AML-193 (cell line): Measurements from ENCODE around the gene CPEB4.

Experiments
- DNase-seq, 2 experiments: peaks; one replicate each; lab custom pipeline; 2025; lab: John Stamatoyannopoulos, UW

CPEB4 gene

GRCh38 chr5:173858670-173859407 lies 29.3 kb upstream of the CPEB4 start:
- DNase-seq: no peak

GRCh38 chr5:173859408-173860159 lies 28.6 kb upstream of the CPEB4 start:
- DNase-seq: no peak

GRCh38 chr5:173862047-173862477 lies 26.1 kb upstream of the CPEB4 start:
- DNase-seq: no peak

- no peak for DNase-seq
These were observed 24.8 kb upstream of the CPEB4 start for GRCh38 chr5:173863359-173863758.

GRCh38 chr5:173864126-173865050 lies 23.8 kb upstream of the CPEB4 start:
- DNase-seq: peak in 1 of 2 experiments; percentile 7

- no peak for DNase-seq
These were observed 21.8 kb upstream of the CPEB4 start for GRCh38 chr5:173866243-173866857.

GRCh38 chr5:173866858-173867679 lies 21.1 kb upstream of the CPEB4 start:
- DNase-seq: no peak

GRCh38 chr5:173868096-173868880 lies 19.9 kb upstream of the CPEB4 start:
- no peak for DNase-seq

GRCh38 chr5:173869316-173869715 lies 18.8 kb upstream of the CPEB4 start:
- no peak for DNase-seq

GRCh38 chr5:173872957-173873305 lies 15.2 kb upstream of the CPEB4 start:
- no peak for DNase-seq

- DNase-seq: no peak
These were observed 14.7 kb upstream of the CPEB4 start for GRCh38 chr5:173873306-173873922.

GRCh38 chr5:173875189-173875588 lies 13.0 kb upstream of the CPEB4 start:
- no peak for DNase-seq

GRCh38 chr5:173878224-173878967 lies 9.8 kb upstream of the CPEB4 start:
- DNase-seq: no peak

- DNase-seq: no peak
These were observed 7.7 kb upstream of the CPEB4 start for GRCh38 chr5:173880306-173880985.

GRCh38 chr5:173881811-173882575 lies 6.2 kb upstream of the CPEB4 start:
- DNase-seq: no peak

GRCh38 chr5:173882632-173883031 lies 5.5 kb upstream of the CPEB4 start:
- no peak for DNase-seq

- DNase-seq: no peak
These were observed 4.7 kb upstream of the CPEB4 start for GRCh38 chr5:173883347-173883924.
